IMR-90 (cell line): ENCODE data around the gene ZNF581. TPM values are rescaled to one million over a fixed set of nuclear protein-coding genes. Genes with fewer than 3 reads are reported as not detected.

Experiments
- ATAC-seq: fragments of 200-7000 bp; cut with Tn5 transposase; 2 replicates; pipeline ENCODE4 v1.9.1; 2020; ENCODE audit warnings: low read depth, mild to moderate bottlenecking, moderate library complexity
- BruUV-seq: library from RNA; stranded (reverse); fragments of 400-500 nt; replicated peaks from 2 replicates; lab custom pipeline; 2021; lab: Mats Ljungman, UMichigan
- CTCF ChIA-PET: fragments of 300-600 bp; formaldehyde crosslinking; extraction: SDS; loops from one replicate; lab custom pipeline; 2021; ENCODE audit warnings: antibody characterized with exemption; lab: Yijun Ruan, JAX
- POLR2A ChIA-PET: fragments of 300-600 bp; sonication (Branson Sonifier 250); formaldehyde crosslinking; loops from one replicate; lab custom pipeline; 2022; ENCODE audit warnings: antibody characterized with exemption; ENCODE audit not compliant: unreplicated experiment; lab: Charles Lee
- DNase-seq: peaks from one replicate; pipeline ENCODE4 v3.0.0; 2013
- H2AFZ ChIP-seq: replicated peaks from 2 replicates; pipeline ENCODE3; 2013; ENCODE audit warnings: low read length, mild to moderate bottlenecking; ENCODE audit not compliant: poor library complexity
- H2AK5ac ChIP-seq: 2 replicates; pipeline ENCODE4 v1.6.1; 2013; ENCODE audit warnings: low read depth, low read length, inconsistent platforms
- H2AK9ac ChIP-seq: replicated peaks from 2 replicates; pipeline ENCODE3; 2013; ENCODE audit warnings: mild to moderate bottlenecking, low read depth, low read length, moderate library complexity; ENCODE audit not compliant: poor library complexity
- H2BK120ac ChIP-seq: 2 replicates; pipeline ENCODE4 v1.6.1; 2013; ENCODE audit warnings: low read depth, low read length, inconsistent platforms
- H2BK15ac ChIP-seq: 3 replicates; pipeline ENCODE4 v1.6.1; 2013; ENCODE audit warnings: low read depth, low read length, inconsistent platforms
- H2BK20ac ChIP-seq: 2 replicates; pipeline ENCODE4 v1.6.1; 2013; ENCODE audit warnings: low read depth, mild to moderate bottlenecking, inconsistent platforms, low read length, moderate library complexity
- H2BK5ac ChIP-seq: 2 replicates; pipeline ENCODE4 v1.6.1; 2013; ENCODE audit warnings: mild to moderate bottlenecking, low read depth, low read length, inconsistent platforms; ENCODE audit not compliant: poor library complexity, severe bottlenecking
- H3K14ac ChIP-seq: replicated peaks from 2 replicates; pipeline ENCODE4 v1.6.1; 2013; ENCODE audit warnings: low read depth, low read length, inconsistent platforms
- H3K18ac ChIP-seq: 2 replicates; pipeline ENCODE4 v1.6.1; 2013; ENCODE audit warnings: low read depth, low read length, control low read depth
- H3K23ac ChIP-seq: 2 replicates; pipeline ENCODE4 v1.6.1; 2013; ENCODE audit warnings: low read depth, low read length, inconsistent platforms
- H3K27ac ChIP-seq: 2 replicates; pipeline ENCODE4 v1.5.1; 2013; ENCODE audit warnings: mild to moderate bottlenecking, control low read depth, low read length; ENCODE audit not compliant: insufficient read depth
- H3K27me3 ChIP-seq: 2 replicates; pipeline ENCODE4 v1.6.1; 2013; ENCODE audit warnings: low read length; ENCODE audit not compliant: control insufficient read depth, insufficient read depth
- H3K36me3 ChIP-seq: 2 replicates; pipeline ENCODE4 v1.6.1; 2013; ENCODE audit warnings: low read length, mixed read lengths; ENCODE audit not compliant: control insufficient read depth, insufficient read depth
- H3K4ac ChIP-seq: 2 replicates; pipeline ENCODE4 v1.6.1; 2013; ENCODE audit warnings: low read depth, low read length, inconsistent platforms
- H3K4me1 ChIP-seq: 2 replicates; pipeline ENCODE4 v1.6.1; 2013; ENCODE audit warnings: low read length, mixed read lengths; ENCODE audit not compliant: control insufficient read depth, insufficient read depth
- H3K4me2 ChIP-seq: 2 replicates; pipeline ENCODE4 v1.6.1; 2013; ENCODE audit warnings: low read depth, mild to moderate bottlenecking, control low read depth, low read length, moderate library complexity
- H3K4me3 ChIP-seq: 2 replicates; pipeline ENCODE4 v1.5.1; 2013; ENCODE audit warnings: low read depth, mild to moderate bottlenecking, control low read depth, low read length, moderate library complexity; ENCODE audit not compliant: insufficient read depth
- H3K56ac ChIP-seq: 2 replicates; pipeline ENCODE4 v1.6.1; 2013; ENCODE audit warnings: low read length, inconsistent platforms; ENCODE audit not compliant: insufficient read depth; ENCODE audit errors: extremely low read depth
- H3K79me1 ChIP-seq, 2 experiments: 2 replicates each; pipeline ENCODE4 v1.6.1; 2013; ENCODE audit warnings: low read length in 2 of 2, inconsistent platforms in 1 of 2, low read depth in 1 of 2
- H3K9ac ChIP-seq: 2 replicates; pipeline ENCODE4 v1.6.1; 2013; ENCODE audit warnings: low read depth, low read length, control low read depth
- H3K9me1 ChIP-seq: 2 replicates; pipeline ENCODE4 v1.6.1; 2013; ENCODE audit warnings: low read length, inconsistent platforms; ENCODE audit not compliant: insufficient read depth
- H3K9me3 ChIP-seq: 2 replicates; pipeline ENCODE4 v1.6.1; 2013; ENCODE audit warnings: low read length; ENCODE audit not compliant: control insufficient read depth, insufficient read depth
- H4K20me1 ChIP-seq: 2 replicates; pipeline ENCODE4 v1.6.1; 2013; ENCODE audit warnings: low read length, inconsistent platforms; ENCODE audit not compliant: insufficient read depth
- H4K5ac ChIP-seq: 2 replicates; pipeline ENCODE4 v1.6.1; 2013; ENCODE audit warnings: mild to moderate bottlenecking, low read depth, low read length, control low read depth
- H4K8ac ChIP-seq, 2 experiments: 2 replicates each; pipeline ENCODE4 v1.6.1; 2013; ENCODE audit warnings: low read depth in 2 of 2, low read length in 2 of 2, control low read depth in 1 of 2, inconsistent platforms in 1 of 2
- H4K91ac ChIP-seq: 2 replicates; pipeline ENCODE4 v1.6.1; 2013; ENCODE audit warnings: low read depth, low read length, inconsistent platforms; ENCODE audit not compliant: insufficient read depth
- BHLHE40 ChIP-seq: fragments of 150-350 bp; IDR thresholded peaks from 2 replicates; pipeline ENCODE4 v1.6.1; 2016; ENCODE audit warnings: mild to moderate bottlenecking, low read depth, low read length
- CEBPB ChIP-seq: IDR thresholded peaks from 2 replicates; pipeline ENCODE4 v1.6.1; 2012; ENCODE audit warnings: low read depth, low read length, improper control_type of control experiment
- CHD1 ChIP-seq: IDR thresholded peaks from 2 replicates; pipeline ENCODE4 v1.6.1; 2012; ENCODE audit warnings: low read depth, low read length, improper control_type of control experiment
- FOS ChIP-seq: fragments of 150-350 bp; IDR thresholded peaks from 2 replicates; pipeline ENCODE4 v1.6.1; 2016; ENCODE audit warnings: low read depth, low read length
- MAFK ChIP-seq: IDR thresholded peaks from 2 replicates; pipeline ENCODE4 v1.6.1; 2012; ENCODE audit warnings: low read depth, low read length, improper control_type of control experiment
- MXI1 ChIP-seq: IDR thresholded peaks from 2 replicates; pipeline ENCODE4 v1.6.1; 2012; ENCODE audit warnings: low read depth, mild to moderate bottlenecking, low read length, moderate library complexity, borderline replicate concordance
- NFE2L2 ChIP-seq: fragments of 150-350 bp; IDR thresholded peaks from 2 replicates; pipeline ENCODE4 v1.6.1; 2016; ENCODE audit warnings: low read depth, mild to moderate bottlenecking, low read length
- RAD21 ChIP-seq: IDR thresholded peaks from 2 replicates; pipeline ENCODE4 v1.6.1; 2012; ENCODE audit warnings: low read length, improper control_type of control experiment
- RCOR1 ChIP-seq: IDR thresholded peaks from 2 replicates; pipeline ENCODE4 v1.6.1; 2012; ENCODE audit warnings: mild to moderate bottlenecking, low read length, improper control_type of control experiment; ENCODE audit not compliant: insufficient replicate concordance
- RFX5 ChIP-seq: IDR thresholded peaks from 2 replicates; pipeline ENCODE4 v1.8.0; 2012; ENCODE audit warnings: low read depth, mild to moderate bottlenecking, low read length, moderate library complexity
- SMC3 ChIP-seq: fragments of 150-350 bp; IDR thresholded peaks from 2 replicates; pipeline ENCODE4 v1.6.1; 2016; ENCODE audit warnings: low read depth, mild to moderate bottlenecking, antibody characterized with exemption, low read length, moderate library complexity
- WGBS, 2 experiments: methylation state at CpG; one replicate each; pipeline versions ENCODE4 v1.1.5 to v1.1.7; 2013; ENCODE audit warnings: missing lambda C conversion rate in 2 of 2; ENCODE audit not compliant: insufficient read length in 1 of 2; ENCODE audit errors: extremely low coverage in 2 of 2; 5-methylcytosine and 5-hydroxymethylcytosine counted together
- dilution Hi-C: fragments of 300-500 bp; cut with HindIII; formaldehyde crosslinking; loops from one replicate; pipeline ENCODE4 v1.14.3; 2018; ENCODE audit warnings: low sequenced_read_pairs; ENCODE audit not compliant: unreplicated experiment
- in situ Hi-C: fragments of 300-500 bp; cut with MboI; formaldehyde crosslinking; loops from 3 replicates; pipeline ENCODE4 v1.14.3; 2019; ENCODE audit warnings: low sequenced_read_pairs, inconsistent platforms, mixed read lengths
- intact Hi-C: fragments of 100-400 bp; cut with micrococcal nuclease; formaldehyde crosslinking; loops from 2 replicates; pipeline ENCODE4 v1.10.0; 2022
- polyA plus RNA-seq, 3 experiments: library from polyadenylated mRNA; depleted of rRNA; stranded (reverse); fragments of >200 nt; gene quantifications; 2 replicates each; pipeline ENCODE4 v1.2.3, GENCODE V29; 2012; ENCODE audit warnings: low replicate concordance in 1 of 3
- total RNA-seq: library from RNA; depleted of rRNA; stranded (reverse); fragments of >200 nt; gene quantifications from 2 replicates; pipeline ENCODE4 v1.2.3, GENCODE V29; 2012
- TF ChIP-seq, protein P1 (sequence below): fragments of 150-350 bp; IDR thresholded peaks from 2 replicates; pipeline ENCODE4 v1.6.1; 2016; ENCODE audit warnings: low read depth, mild to moderate bottlenecking, low read length, moderate library complexity, borderline replicate concordance
- TF ChIP-seq, protein P2 (sequence below): fragments of 150-350 bp; IDR thresholded peaks from 2 replicates; pipeline ENCODE4 v1.6.1; 2017; ENCODE audit warnings: mild to moderate bottlenecking, antibody characterized with exemption, low read length, low read depth

ZNF581 gene
- total and polyA plus RNA-seq, 2 of the 4 experiments (the other 2 are of a cell fraction): 9.7 to 21.9 TPM

DNA sequence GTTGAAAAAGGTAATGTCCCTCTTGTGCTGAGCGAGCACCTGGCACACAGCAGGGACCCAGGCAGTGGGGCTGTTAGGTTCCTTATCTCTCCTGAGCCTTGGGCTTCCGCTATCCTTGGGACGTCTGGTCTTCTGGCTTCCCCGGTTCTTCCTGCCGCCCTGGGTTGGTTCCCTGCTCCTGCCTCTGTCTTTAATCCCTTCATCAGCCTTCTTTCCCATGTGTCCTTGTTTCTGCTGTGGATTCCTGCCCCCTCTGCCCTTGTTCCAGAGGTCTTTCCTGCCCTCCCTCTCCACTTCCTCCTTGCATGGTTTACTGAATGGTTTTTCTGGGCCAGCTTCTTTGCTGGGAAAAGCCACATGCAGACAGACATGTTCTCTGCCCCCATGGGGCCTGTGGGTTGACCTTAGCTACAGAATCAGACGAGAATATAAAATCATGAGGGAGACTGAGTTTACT lies 34.2 kb downstream of the ZNF581 start:
- in situ Hi-C loops: loop anchor here (25.0 kb wide), 1 partner anchor 460 kb away; the partner anchor contains the start of gene ZNF444
- peaks cover 41% of the 10 kb centered on the region for H3K36me3 ChIP-seq
- DNase-seq: no peak
- no peak overlapping the region for H2BK120ac ChIP-seq
- no peak overlapping the region for H4K8ac ChIP-seq
- no peak overlapping the region for H2BK20ac ChIP-seq
- BruUV-seq: no TSS peak
- intact Hi-C loops: no loop called here
- no peak overlapping the region for H4K5ac ChIP-seq
- no peak overlapping the region for H3K56ac ChIP-seq
- no peak overlapping the region for H2BK5ac ChIP-seq
- TF ChIP-seq CEBPB (no peak), MXI1 (no peak), NFE2L2 (no peak), BHLHE40 (no peak), FOS (no peak), RAD21 (no peak), RFX5 (no peak), MAFK (no peak), CHD1 (no peak), SMC3 (no peak), RCOR1 (no peak)
- TF ChIP-seq, protein P1, sequence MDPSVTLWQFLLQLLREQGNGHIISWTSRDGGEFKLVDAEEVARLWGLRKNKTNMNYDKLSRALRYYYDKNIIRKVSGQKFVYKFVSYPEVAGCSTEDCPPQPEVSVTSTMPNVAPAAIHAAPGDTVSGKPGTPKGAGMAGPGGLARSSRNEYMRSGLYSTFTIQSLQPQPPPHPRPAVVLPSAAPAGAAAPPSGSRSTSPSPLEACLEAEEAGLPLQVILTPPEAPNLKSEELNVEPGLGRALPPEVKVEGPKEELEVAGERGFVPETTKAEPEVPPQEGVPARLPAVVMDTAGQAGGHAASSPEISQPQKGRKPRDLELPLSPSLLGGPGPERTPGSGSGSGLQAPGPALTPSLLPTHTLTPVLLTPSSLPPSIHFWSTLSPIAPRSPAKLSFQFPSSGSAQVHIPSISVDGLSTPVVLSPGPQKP: no peak
- TF ChIP-seq, protein P2, sequence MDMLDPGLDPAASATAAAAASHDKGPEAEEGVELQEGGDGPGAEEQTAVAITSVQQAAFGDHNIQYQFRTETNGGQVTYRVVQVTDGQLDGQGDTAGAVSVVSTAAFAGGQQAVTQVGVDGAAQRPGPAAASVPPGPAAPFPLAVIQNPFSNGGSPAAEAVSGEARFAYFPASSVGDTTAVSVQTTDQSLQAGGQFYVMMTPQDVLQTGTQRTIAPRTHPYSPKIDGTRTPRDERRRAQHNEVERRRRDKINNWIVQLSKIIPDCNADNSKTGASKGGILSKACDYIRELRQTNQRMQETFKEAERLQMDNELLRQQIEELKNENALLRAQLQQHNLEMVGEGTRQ: no peak
- H3K23ac ChIP-seq: no peak overlapping the region
- ATAC-seq: no peak
- peaks cover 15 to 68% of the 10 kb centered on the region in 2 experiments for H3K79me1 ChIP-seq
- 88% methylated on average over 1 of the region's 6 CpGs; no CpG with 5 or more reads in 1 of the 2 experiments for WGBS, 2 experiments
- H2BK15ac ChIP-seq: no peak overlapping the region
- H2AK5ac ChIP-seq: no peak overlapping the region
- CTCF ChIA-PET: no interaction called here
- dilution Hi-C loops: no loop called here
- H3K18ac ChIP-seq: no peak overlapping the region
- peaks cover 64% of the 10 kb centered on the region for H4K20me1 ChIP-seq
- no peak overlapping the region for H4K91ac ChIP-seq
- no peak overlapping the region for H3K4me3 ChIP-seq
- no peak overlapping the region for H2AFZ ChIP-seq
- H2AK9ac ChIP-seq: no peak overlapping the region
- no peaks in the 10 kb centered on the region for H3K9me3 ChIP-seq
- no peak overlapping the region; the same call in 1 of the 2 replicates for H3K27ac ChIP-seq
- no peak overlapping the region for H3K14ac ChIP-seq
- peaks cover 7% of the 10 kb centered on the region; the same call in 1 of the 2 replicates for H3K9me1 ChIP-seq
- H3K4ac ChIP-seq: no peak overlapping the region
- peaks cover 10% of the 10 kb centered on the region for H3K4me1 ChIP-seq
- no peaks in the 10 kb centered on the region for H3K27me3 ChIP-seq
- H3K9ac ChIP-seq: no peak overlapping the region
- POLR2A ChIA-PET: interaction anchor here (0.6 kb wide), 1 partner anchor 32 kb away, joined by 3 read pairs; no protein-coding TSS in a partner anchor
- H3K4me2 ChIP-seq: no peak overlapping the region
